Epidermal melanocyte (primary cell): Measurements from ENCODE around the gene DTNB.
"Not testable (repeated sequence)": the region's sequence is repeated elsewhere in the genome, so short reads cannot be mapped to it uniquely, and the experiment has no call there.

Source experiments
- DNase-seq: peaks from one replicate; pipeline ENCODE4 v3.0.0; 2011; ENCODE audit warnings: low spot score; ENCODE audit not compliant: insufficient read length

Gene DTNB

GRCh38 chr2:25546852-25547251 lies 126.5 kb downstream of the DTNB start:
- DNase-seq = no peak

DNA sequence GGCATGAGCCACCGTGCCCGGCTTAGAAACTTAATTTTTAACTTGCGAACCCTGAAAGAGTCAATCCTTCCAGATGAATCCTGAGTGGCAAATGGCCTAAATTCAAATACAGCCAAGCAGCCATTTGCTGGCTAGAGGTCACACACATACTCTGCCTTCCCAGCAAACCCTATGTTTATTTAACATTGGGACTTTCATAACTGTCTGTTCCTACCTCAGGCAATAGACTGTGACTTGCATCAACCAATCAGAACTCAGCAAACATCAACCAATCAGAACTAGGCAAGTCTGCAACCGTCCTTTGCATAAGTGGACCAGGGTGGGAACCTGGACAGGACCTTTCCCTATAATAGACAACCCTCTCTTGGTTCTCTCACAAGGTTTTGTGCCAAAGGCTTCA lies 127.5 kb downstream of the DTNB start:
- no peak for DNase-seq

GRCh38 chr2:25544445-25544844 lies 128.9 kb downstream of the DTNB start:
- no peak for DNase-seq

DNA sequence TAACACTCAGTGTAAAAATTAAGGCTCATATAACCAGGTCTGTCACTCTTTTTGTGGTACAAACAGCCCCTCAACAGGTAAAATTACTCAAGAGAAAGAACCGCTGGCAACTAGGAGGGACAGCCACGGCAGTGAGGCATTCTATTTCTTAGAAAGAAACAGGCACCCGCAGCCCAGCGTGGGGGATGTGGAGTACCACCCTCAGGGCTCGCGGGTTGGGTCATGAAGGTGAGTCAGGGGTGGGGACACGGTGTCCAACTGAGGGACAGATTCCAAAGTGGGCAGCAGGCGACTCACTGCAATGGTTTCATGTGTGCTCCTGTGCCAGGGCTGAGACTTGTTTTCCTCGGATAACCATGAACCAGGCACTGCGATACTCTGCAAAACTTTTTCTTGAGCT lies 129.4 kb downstream of the DTNB start:
- DNase-seq = no peak

GRCh38 chr2:25541378-25541777 lies 132.0 kb downstream of the DTNB start:
- no peak for DNase-seq

DNA sequence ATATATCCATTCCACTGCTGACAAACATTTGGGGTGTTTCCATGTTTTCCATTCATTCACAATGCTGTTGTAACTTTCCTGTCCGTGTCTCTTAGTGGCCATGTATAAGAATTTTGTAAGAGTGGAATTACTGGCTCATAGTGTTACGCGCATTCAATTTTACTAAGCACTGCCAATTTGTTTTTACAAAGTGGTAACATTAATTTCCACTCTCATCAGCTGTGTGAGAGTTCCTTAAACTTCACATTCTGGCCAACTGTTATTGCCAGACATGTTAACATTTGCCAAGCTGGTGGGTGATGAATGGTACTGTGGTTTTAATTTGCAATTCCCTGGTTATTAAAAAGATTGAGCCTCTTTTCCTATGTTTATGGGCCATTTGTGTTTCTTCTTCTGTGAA lies 134.2 kb downstream of the DTNB start:
- DNase-seq = no peak

DNA sequence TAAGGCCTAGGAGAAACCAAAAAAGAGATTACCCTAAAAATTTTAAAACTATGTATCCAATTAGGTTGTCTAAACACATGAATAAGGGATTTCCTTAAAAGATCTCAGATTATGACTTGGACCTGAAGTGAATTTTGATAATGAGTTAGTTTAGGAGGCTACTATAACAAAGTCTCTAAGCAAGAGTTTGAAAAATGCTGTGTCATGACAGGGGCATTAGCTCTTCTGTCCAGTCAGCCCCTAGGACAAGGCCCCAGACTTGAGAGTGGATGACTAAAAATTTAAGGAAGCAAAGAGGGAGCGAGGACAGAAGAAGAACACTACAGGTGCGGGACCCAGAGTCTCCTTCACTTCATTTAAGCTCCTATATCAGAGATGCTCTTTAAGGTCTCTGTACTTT lies 135.9 kb downstream of the DTNB start:
- DNase-seq = no peak

GRCh38 chr2:25535411-25536289 lies 137.7 kb downstream of the DTNB start:
- not testable (repeated sequence) for DNase-seq

DNA sequence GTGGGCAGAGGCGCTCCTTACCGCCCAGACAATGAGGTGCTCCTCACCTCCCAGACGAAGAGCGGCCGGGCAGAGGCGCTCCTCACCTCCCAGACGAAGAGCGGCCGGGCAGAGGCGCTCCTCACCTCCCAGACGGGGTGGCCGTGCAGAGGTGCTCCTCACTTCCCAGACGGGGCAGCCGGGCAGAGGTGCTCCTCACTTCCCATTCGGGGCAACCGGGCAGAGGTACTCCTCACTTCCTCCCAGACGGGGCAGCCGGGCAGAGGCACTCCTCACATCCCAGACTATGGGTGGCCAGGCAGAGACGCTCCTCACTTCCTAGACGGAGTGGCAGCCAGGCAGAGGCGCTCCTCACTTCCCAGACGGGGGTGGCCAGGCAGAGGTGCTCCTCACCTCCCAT lies 138.4 kb downstream of the DTNB start:
- not testable (repeated sequence) for DNase-seq

DNA sequence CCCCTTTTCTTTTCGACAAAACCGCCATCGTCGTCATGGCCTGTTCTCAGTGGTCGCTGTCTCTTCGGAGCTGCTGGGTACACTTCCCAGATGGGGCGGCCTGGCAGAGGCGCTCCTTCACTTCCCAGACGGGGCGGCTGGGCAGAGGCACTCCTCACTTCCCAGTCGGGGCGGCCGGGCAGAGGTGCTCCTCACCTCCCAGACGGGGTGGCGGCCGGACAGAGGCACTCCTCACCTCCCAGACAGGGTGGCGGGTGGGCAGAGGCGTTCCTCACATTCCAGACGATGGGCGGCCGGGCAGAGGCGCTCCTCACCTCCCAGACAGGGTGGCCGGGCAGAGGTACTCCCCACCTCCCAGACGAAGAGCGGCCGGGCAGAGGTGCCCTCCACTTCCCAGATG lies 138.9 kb downstream of the DTNB start:
- no peak for DNase-seq

- not testable (repeated sequence) for DNase-seq
Measured at GRCh38 chr2:25533771-25534170, 139.6 kb downstream of the DTNB start.

DNA sequence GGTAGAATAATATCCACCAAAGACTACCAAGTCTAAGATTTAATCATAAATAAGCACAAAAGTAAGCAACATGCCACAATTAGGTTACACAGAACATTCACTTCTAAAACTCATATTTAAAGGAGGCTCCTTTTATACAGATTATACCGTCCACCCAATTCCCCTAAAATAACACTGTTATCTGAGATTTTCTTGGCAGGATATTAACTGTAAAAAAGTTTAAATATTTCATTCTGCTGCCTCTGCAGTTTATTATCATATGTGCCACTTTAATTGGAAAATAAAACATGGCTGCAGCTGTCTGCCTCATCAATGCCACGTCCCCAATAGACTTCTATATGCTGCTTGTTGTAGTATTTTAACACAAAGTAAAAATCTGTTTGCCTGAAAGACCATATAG lies 140.9 kb downstream of the DTNB start:
- no peak for DNase-seq

- DNase-seq = peak; percentile 35
Measured at GRCh38 chr2:25529034-25529433, 144.3 kb downstream of the DTNB start.

- no peak for DNase-seq
Measured at GRCh38 chr2:25528173-25528572, 145.2 kb downstream of the DTNB start.

- no peak for DNase-seq
Measured at GRCh38 chr2:25524507-25524906, 148.9 kb downstream of the DTNB start.

DNA sequence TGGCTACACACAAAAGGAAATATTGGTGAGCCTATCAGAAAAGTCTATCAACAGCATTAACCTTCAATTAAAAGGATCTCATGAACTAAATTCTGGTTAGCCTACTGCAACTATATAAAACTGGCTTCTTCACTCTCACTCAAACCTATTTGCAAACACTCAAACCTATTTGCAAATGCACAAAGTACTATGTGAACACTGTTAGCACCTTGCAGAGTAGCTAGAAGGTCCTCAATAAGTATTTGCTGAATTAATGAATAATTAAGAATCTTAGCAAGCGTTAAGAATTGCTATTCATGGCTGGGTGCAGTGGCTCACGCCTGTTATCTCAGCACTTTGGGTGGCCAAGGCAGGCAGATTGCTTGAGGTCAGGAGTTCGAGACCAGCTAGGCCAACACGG lies 150.3 kb downstream of the DTNB start:
- DNase-seq = no peak

DNA sequence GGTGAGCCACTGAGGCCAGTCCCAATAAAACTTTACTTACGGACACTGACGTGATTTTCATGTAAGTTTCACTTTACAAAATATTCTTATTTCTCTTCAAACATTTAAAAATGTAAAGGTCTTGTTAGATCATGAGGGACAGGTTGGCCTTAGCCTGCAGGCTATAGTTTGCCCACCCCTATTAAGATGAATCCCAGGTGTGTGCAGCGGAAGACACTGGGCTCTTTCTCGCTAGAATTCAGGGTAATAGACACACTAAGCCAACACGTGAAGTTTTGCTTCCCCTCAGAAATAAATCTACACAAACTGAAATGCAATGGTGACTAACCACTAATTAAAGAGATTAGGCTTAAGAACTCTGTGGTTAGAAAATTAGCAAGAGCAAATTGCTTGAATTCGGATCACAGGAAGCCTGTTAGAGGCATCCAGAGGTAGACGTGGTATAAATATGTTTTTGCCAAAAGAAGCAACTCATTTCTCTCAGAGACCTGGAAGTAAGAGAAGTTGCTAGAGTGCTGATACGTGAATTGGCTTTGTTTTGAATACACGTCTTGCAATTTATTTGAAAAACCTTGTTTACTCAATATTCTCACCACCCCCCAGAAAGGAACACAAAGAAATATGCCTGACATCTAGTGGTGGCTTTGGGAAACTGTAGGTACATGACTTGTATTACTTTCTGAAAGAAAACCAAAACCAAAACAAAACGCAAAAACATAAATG lies 151.6 kb downstream of the DTNB start:
- no peak for DNase-seq

DNA sequence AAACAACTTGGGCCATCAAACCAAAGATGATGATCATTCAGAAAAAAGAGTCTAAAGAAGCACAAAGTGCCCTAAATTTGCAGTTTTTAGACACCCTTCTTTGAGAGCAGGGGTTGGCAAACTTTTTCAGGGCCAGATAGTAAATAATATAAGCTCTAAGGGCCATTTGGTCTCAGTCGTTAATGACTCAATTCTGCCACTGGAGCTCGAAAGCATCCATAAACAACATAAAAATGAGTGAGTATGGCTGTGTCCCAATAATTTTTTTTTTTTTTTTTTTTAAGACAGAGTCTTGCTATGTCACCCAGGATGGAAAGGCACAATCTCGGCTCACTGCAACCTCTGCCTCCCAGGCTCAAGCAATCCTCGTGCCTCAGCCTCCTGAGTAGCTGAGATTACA lies 152.3 kb downstream of the DTNB start:
- DNase-seq = no peak

GRCh38 chr2:25517701-25518100 lies 155.7 kb downstream of the DTNB start:
- no peak for DNase-seq

- DNase-seq = no peak
Measured at GRCh38 chr2:25514043-25514637, 159.2 kb downstream of the DTNB start.

DNA sequence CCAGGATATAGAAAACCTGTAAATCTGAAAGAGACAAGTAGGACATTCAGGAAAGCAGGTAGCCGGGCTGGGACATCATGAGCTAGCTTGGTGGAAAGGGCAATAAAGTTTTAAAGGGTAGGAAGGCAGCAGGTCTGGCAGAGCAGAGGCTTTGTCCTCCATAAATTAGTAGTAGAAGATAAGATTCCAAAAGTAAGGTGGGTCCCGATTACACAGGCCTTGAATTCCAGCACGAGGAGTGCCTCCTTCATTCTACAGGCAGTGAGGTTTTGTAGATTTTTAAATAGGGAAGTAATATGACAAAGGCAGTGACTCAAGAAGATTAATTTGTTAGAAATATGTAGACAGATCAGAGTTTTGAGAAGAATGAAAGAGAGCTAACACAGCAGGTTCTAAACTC lies 160.7 kb downstream of the DTNB start:
- no peak for DNase-seq

GRCh38 chr2:25506226-25506625 lies 167.2 kb downstream of the DTNB start:
- DNase-seq = no peak
